ENCODE data around the gene TBX3.

Gene TBX3

GRCh38 chr12:114696443-114697242, 12.7 kb upstream of the TBX3 start:
- DNase-seq: no peak

GRCh38 chr12:114695305-114695592, 11.3 kb upstream of the TBX3 start:
- DNase-seq: no peak

- DNase-seq: no peak
Observed at GRCh38 chr12:114694436-114695304, 10.7 kb upstream of the TBX3 start.

GRCh38 chr12:114693532-114693931, 9.6 kb upstream of the TBX3 start:
- no peak for DNase-seq

GRCh38 chr12:114693059-114693531, 9.1 kb upstream of the TBX3 start:
- no peak for DNase-seq

- no peak for DNase-seq
Observed at GRCh38 chr12:114692186-114693058, 8.4 kb upstream of the TBX3 start.

GRCh38 chr12:114691763-114692185, 7.8 kb upstream of the TBX3 start:
- DNase-seq: no peak

GRCh38 chr12:114691196-114691595, 7.2 kb upstream of the TBX3 start:
- no peak for DNase-seq

GRCh38 chr12:114690267-114691135, 6.5 kb upstream of the TBX3 start:
- no peak for DNase-seq

- DNase-seq: no peak
Observed at GRCh38 chr12:114689075-114689994, 5.4 kb upstream of the TBX3 start.

- DNase-seq: no peak
Observed at GRCh38 chr12:114688256-114688845, 4.4 kb upstream of the TBX3 start.

- no peak for DNase-seq
Observed at GRCh38 chr12:114687802-114688201, 3.8 kb upstream of the TBX3 start.

- DNase-seq: no peak
Observed at GRCh38 chr12:114686773-114687500, 3.0 kb upstream of the TBX3 start.

- DNase-seq: no peak
Observed at GRCh38 chr12:114686426-114686772, 2.4 kb upstream of the TBX3 start.

- no peak for DNase-seq
Observed at GRCh38 chr12:114685869-114686268, 1.9 kb upstream of the TBX3 start.

GRCh38 chr12:114685320-114685781, 1.4 kb upstream of the TBX3 start:
- DNase-seq: no peak

- no peak for DNase-seq
Observed at GRCh38 chr12:114684870-114685273, 897 bp upstream of the TBX3 start.

GRCh38 chr12:114683709-114684097, 272 bp downstream of the TBX3 start:
- no peak for DNase-seq

GRCh38 chr12:114682785-114683708, 928 bp downstream of the TBX3 start:
- DNase-seq: no peak

Measured in GF-D8 (cell line).